ENCODE data around the gene VANGL1. TPM values are rescaled to one million over a fixed set of nuclear protein-coding genes. Genes with fewer than 3 reads are reported as not detected.

VANGL1 gene
- total and polyA plus RNA-seq, 4 donors, result 2.5 to 6.8 (median 3.5) TPM

DNA sequence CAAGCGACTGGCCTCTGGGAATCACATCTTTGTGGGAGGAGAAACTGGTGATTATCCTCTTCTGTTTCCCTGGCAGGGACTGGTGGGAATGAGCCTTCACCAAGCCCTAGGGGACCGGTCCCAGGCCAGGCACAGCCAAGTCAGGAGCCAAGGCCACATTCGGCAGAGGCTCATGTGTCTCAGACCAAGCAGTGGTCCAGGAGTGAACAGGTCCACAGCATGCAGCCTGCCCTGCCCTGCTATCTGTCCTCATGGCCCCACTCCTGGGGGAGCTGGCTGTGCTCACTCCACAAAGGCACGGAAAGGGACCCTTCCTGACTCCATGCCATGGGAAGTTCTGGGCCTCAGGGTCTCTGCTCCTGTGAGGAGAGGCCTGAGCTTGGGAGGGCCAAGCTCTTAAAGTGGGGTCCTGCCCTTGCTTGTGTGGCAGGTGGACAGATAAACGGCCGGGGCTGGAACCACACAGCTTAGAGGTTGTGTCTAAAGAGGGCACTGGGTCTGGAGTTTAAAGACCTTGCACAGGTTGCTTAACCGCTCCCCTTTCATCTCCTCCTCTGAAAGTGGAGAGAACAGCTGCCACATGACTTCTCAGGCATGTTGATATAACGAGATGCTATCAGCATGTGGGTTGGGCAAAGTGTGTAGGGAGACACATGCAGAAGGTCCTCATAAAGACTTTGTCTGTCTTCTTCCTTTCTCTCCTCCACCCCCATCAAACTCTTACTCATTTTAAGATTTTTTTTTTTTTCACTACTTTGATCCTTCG, 69.3 kb downstream of the VANGL1 start:
- no peak for TF ChIP-seq GABPA (IDR thresholded peaks at IDR 0.05 in 1 of 2, conservative IDR thresholded peaks at IDR 0.05 in 1 of 2)
- no peak for TF ChIP-seq RAD21 (IDR thresholded peaks at IDR 0.05)
- no peak for TF ChIP-seq HNF4A (conservative IDR thresholded peaks at IDR 0.05)
- no peak for TF ChIP-seq FOXA1 (IDR thresholded peaks at IDR 0.05)
- no peak for TF ChIP-seq RXRA (IDR thresholded peaks at IDR 0.05)
- no peak for TF ChIP-seq NR2F2 (IDR thresholded peaks at IDR 0.05)
- TF ChIP-seq YY1 (IDR thresholded peaks at IDR 0.05), result no peak
- TF ChIP-seq, protein P1, sequence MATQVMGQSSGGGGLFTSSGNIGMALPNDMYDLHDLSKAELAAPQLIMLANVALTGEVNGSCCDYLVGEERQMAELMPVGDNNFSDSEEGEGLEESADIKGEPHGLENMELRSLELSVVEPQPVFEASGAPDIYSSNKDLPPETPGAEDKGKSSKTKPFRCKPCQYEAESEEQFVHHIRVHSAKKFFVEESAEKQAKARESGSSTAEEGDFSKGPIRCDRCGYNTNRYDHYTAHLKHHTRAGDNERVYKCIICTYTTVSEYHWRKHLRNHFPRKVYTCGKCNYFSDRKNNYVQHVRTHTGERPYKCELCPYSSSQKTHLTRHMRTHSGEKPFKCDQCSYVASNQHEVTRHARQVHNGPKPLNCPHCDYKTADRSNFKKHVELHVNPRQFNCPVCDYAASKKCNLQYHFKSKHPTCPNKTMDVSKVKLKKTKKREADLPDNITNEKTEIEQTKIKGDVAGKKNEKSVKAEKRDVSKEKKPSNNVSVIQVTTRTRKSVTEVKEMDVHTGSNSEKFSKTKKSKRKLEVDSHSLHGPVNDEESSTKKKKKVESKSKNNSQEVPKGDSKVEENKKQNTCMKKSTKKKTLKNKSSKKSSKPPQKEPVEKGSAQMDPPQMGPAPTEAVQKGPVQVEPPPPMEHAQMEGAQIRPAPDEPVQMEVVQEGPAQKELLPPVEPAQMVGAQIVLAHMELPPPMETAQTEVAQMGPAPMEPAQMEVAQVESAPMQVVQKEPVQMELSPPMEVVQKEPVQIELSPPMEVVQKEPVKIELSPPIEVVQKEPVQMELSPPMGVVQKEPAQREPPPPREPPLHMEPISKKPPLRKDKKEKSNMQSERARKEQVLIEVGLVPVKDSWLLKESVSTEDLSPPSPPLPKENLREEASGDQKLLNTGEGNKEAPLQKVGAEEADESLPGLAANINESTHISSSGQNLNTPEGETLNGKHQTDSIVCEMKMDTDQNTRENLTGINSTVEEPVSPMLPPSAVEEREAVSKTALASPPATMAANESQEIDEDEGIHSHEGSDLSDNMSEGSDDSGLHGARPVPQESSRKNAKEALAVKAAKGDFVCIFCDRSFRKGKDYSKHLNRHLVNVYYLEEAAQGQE (IDR thresholded peaks at IDR 0.05), result no peak
- TF ChIP-seq, protein P2, sequence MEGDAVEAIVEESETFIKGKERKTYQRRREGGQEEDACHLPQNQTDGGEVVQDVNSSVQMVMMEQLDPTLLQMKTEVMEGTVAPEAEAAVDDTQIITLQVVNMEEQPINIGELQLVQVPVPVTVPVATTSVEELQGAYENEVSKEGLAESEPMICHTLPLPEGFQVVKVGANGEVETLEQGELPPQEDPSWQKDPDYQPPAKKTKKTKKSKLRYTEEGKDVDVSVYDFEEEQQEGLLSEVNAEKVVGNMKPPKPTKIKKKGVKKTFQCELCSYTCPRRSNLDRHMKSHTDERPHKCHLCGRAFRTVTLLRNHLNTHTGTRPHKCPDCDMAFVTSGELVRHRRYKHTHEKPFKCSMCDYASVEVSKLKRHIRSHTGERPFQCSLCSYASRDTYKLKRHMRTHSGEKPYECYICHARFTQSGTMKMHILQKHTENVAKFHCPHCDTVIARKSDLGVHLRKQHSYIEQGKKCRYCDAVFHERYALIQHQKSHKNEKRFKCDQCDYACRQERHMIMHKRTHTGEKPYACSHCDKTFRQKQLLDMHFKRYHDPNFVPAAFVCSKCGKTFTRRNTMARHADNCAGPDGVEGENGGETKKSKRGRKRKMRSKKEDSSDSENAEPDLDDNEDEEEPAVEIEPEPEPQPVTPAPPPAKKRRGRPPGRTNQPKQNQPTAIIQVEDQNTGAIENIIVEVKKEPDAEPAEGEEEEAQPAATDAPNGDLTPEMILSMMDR (IDR thresholded peaks at IDR 0.05; ENCODE audit: low read depth, low read length, missing input control), result no peak
- no peaks in the 10 kb centered on the region for H3K4me1 ChIP-seq (ENCODE audit: control insufficient read depth in 4 of 4, insufficient read depth in 4 of 4, low read length in 3 of 4)
- H3K36me3 ChIP-seq (ENCODE audit: control insufficient read depth in 4 of 4, insufficient read depth in 3 of 4, low read depth in 1 of 4, low read length in 3 of 4), result no peaks in the 10 kb centered on the region
- H3K27me3 ChIP-seq (ENCODE audit: control insufficient read depth in 4 of 4, insufficient read depth in 4 of 4, low read length in 3 of 4), result peaks cover 0 to 10% (median 2%) of the 10 kb centered on the region in 4 donors
- H3K9ac ChIP-seq (ENCODE audit: low read depth in 1 of 2, low read length in 2 of 2), result no peak overlapping the region
- no peak overlapping the region for H3K27ac ChIP-seq (ENCODE audit: low read depth in 1 of 2, low read length in 2 of 2)
- WGBS, result 53% methylated on average over 9 of the region's 9 CpGs
- DNase-seq (ENCODE audit: low spot score), result no peak
- H3K9me3 ChIP-seq (ENCODE audit: control insufficient read depth in 4 of 4, low read length in 3 of 4), result no peaks in the 10 kb centered on the region
- H3K4me3 ChIP-seq (ENCODE audit: low read depth in 1 of 3, low read length in 3 of 3), result no peak overlapping the region

DNA sequence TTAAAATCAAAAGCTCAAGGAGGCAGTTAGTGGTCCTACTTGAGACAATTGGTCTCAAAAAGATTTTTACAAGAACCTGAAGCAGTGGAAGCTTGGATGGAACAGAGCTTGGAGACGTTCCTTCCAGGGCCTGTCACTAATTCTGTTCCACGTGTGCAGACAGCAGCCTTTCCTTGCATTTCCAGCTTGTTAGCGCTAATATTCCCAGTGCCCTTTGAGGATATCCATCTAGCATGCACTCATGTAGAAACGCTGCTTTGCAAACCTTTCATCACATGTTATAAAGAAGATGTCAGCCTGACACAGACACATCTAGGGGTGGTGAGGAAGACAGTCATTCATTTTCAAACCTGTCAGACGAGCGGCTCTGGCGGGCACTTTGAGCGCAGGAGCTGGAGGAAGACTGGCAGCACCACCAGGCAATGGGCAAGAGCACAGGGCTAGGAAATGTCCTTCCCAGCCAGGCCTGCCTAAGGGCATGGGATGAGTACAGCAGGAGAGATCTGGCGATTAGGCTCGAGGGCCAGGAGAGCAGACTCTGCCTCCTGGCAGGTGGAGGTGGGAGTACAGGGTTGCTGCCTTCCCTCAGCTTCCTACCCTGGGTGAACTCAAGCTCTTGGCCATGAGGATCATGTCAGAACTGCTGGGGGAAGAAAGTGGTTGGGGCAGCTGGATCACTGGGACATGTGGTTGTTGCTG, 71.3 kb downstream of the VANGL1 start:
- 88% methylated on average over 10 of the region's 10 CpGs for WGBS
- TF ChIP-seq RAD21 (IDR thresholded peaks at IDR 0.05), result no peak
- TF ChIP-seq NR2F2 (IDR thresholded peaks at IDR 0.05), result no peak
- no peak for TF ChIP-seq YY1 (IDR thresholded peaks at IDR 0.05)
- TF ChIP-seq, protein P3, sequence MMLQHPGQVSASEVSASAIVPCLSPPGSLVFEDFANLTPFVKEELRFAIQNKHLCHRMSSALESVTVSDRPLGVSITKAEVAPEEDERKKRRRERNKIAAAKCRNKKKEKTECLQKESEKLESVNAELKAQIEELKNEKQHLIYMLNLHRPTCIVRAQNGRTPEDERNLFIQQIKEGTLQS (IDR thresholded peaks at IDR 0.05), result no peak
- TF ChIP-seq EGR1 (IDR thresholded peaks at IDR 0.05; ENCODE audit: low read depth in 2 of 2), result no peak
- TF ChIP-seq JUND (IDR thresholded peaks at IDR 0.05), result no peak
- TF ChIP-seq, protein P1 (IDR thresholded peaks at IDR 0.05), result no peak
- TF ChIP-seq TAF1 (conservative IDR thresholded peaks at IDR 0.05), result no peak
- TF ChIP-seq SP1 (IDR thresholded peaks at IDR 0.05), result no peak
- TF ChIP-seq, protein P4, sequence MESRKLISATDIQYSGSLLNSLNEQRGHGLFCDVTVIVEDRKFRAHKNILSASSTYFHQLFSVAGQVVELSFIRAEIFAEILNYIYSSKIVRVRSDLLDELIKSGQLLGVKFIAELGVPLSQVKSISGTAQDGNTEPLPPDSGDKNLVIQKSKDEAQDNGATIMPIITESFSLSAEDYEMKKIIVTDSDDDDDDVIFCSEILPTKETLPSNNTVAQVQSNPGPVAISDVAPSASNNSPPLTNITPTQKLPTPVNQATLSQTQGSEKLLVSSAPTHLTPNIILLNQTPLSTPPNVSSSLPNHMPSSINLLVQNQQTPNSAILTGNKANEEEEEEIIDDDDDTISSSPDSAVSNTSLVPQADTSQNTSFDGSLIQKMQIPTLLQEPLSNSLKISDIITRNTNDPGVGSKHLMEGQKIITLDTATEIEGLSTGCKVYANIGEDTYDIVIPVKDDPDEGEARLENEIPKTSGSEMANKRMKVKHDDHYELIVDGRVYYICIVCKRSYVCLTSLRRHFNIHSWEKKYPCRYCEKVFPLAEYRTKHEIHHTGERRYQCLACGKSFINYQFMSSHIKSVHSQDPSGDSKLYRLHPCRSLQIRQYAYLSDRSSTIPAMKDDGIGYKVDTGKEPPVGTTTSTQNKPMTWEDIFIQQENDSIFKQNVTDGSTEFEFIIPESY (IDR thresholded peaks at IDR 0.05), result no peak
- TF ChIP-seq, protein P2 (IDR thresholded peaks at IDR 0.05; ENCODE audit: low read depth, low read length, missing input control), result no peak
- H3K9me3 ChIP-seq (ENCODE audit: control insufficient read depth in 4 of 4, low read length in 3 of 4), result peaks cover 0 to 3% (median 0%) of the 10 kb centered on the region in 4 donors
- no peak overlapping the region for H3K4me3 ChIP-seq (ENCODE audit: low read depth in 1 of 3, low read length in 3 of 3)
- DNase-seq (ENCODE audit: low spot score), result no peak
- H3K27me3 ChIP-seq (ENCODE audit: control insufficient read depth in 4 of 4, insufficient read depth in 4 of 4, low read length in 3 of 4), result peaks cover 0 to 10% (median 2%) of the 10 kb centered on the region in 4 donors
- H3K36me3 ChIP-seq (ENCODE audit: control insufficient read depth in 4 of 4, insufficient read depth in 3 of 4, low read depth in 1 of 4, low read length in 3 of 4), result no peaks in the 10 kb centered on the region
- no peaks in the 10 kb centered on the region for H3K4me1 ChIP-seq (ENCODE audit: control insufficient read depth in 4 of 4, insufficient read depth in 4 of 4, low read length in 3 of 4)
- no peak overlapping the region for H3K27ac ChIP-seq (ENCODE audit: low read depth in 1 of 2, low read length in 2 of 2)
- H3K9ac ChIP-seq (ENCODE audit: low read depth in 1 of 2, low read length in 2 of 2), result no peak overlapping the region

All from liver (tissue), 9 donors.